GM21515 (cell line): ENCODE measurements around the gene SLC7A7.
"Not testable (repeated sequence)": the region's sequence is repeated elsewhere in the genome, so short reads cannot be mapped to it uniquely, and the experiment has no call there.

Experiments
- ATAC-seq: cut with Tn5 transposase; IDR thresholded peaks from one replicate; pipeline ENCODE4 v1.9.1; 2021; ENCODE audit not compliant: unreplicated experiment

Gene SLC7A7

GRCh38 chr14:22794551-22794951, 20.7 kb downstream of the SLC7A7 start:
- ATAC-seq: peak; percentile 47

DNA sequence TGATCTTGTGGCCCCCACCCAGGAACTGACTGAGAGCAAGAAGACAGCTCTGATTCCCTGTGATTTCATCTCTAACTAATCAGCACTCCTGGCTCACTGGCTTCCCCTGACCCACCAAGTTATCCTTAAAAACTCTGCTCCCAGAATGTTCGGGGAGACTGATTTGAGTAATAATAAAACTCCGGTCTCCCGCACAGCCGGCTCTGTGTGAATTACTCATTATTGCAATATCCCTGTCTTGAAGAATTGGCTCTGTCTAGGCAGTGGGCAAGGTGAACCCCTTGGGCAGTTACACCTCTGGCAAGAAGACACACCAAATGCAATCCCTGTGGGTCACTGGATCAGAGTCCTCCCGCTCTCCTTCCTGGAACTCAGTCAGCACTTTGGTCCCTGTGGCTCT, 21.3 kb downstream of the SLC7A7 start:
- ATAC-seq: no peak

- not testable (repeated sequence) for ATAC-seq
These were observed 21.7 kb downstream of the SLC7A7 start for GRCh38 chr14:22793550-22793949.

DNA sequence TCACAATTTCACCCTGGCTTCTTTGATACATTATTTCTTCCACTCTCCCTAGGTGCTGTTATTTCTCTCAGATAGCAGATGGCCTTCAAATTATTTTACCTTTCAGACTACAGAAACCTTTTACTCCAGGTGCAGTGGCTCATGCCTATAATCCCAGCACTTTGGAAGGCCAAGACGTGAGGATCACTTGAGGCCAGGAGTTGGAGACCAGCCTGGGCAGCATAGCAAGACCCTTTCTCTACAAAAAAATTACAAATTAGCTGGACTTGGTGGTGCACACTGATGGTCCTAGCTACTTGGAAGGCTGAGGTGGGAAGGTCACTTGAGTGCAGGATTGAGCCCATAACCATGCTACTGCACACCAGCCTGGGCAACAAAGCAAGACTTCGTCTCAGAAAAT, 23.1 kb downstream of the SLC7A7 start:
- ATAC-seq: no peak

GRCh38 chr14:22791301-22791700, 23.9 kb downstream of the SLC7A7 start:
- ATAC-seq: no peak

DNA sequence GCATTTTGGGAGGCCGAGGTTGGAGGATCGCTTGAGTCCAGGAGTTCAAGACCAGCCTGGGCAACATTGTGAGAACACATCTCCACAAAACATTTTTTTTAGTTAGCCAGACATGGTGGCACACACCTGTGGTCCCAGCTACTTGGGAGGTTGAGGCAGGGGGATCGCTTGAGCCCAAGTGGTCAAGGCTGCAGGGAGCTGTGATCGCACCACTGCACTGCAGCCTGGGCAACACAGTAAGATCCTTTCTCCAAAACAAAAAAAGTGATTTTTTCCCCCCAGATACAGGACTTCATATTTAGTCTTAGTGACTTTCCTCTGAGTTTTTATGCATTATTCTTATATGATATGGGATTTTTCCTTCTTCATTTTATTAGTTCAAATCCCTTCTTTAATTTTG, 28.6 kb downstream of the SLC7A7 start:
- no peak for ATAC-seq

- ATAC-seq: no peak
These were observed 33.8 kb downstream of the SLC7A7 start for GRCh38 chr14:22781301-22781991.

DNA sequence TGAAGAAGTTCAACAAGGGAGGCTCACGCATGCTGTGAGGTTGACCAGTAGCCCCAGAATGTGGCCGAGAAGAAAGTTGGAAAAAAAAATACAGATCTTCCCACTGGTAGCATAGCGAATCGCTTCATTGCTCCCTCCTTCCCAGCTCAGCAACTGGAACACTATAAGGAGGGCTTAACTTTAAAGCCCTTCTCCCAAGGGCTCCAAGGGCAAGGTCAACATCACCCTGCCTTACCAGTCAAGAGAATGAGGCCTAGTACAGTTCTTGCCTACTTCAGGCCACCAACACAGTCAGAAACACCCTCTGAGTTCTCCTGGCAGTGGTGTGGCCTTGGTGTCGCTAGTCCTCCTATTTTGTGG, 34.3 kb downstream of the SLC7A7 start:
- ATAC-seq: no peak

- no peak for ATAC-seq
These were observed 35.0 kb downstream of the SLC7A7 start for GRCh38 chr14:22780105-22780679.

GRCh38 chr14:22778084-22778483, 37.2 kb downstream of the SLC7A7 start:
- ATAC-seq: no peak

- ATAC-seq: not testable (repeated sequence)
These were observed 38.4 kb downstream of the SLC7A7 start for GRCh38 chr14:22776849-22777248.

DNA sequence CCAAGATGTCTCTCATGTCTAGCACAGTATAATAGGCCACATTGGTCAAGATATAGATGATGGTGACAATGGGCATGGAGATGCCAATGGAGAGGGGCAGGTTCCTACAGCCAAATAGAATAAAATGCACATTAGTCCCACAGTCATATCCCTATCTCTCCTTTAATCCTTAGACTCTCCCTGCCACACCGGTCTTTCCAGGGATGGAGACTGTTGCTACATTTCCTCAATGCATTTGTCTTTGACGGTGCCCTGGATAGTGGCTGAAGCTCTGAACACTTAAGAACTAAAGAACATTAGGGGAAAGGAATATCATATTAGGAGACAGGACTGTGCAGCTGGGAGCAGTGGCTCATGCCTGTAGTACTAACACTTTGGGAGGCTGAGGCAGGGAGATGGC, 39.0 kb downstream of the SLC7A7 start:
- ATAC-seq: no peak

GRCh38 chr14:22774011-22774706, 41.1 kb downstream of the SLC7A7 start:
- ATAC-seq: no peak

DNA sequence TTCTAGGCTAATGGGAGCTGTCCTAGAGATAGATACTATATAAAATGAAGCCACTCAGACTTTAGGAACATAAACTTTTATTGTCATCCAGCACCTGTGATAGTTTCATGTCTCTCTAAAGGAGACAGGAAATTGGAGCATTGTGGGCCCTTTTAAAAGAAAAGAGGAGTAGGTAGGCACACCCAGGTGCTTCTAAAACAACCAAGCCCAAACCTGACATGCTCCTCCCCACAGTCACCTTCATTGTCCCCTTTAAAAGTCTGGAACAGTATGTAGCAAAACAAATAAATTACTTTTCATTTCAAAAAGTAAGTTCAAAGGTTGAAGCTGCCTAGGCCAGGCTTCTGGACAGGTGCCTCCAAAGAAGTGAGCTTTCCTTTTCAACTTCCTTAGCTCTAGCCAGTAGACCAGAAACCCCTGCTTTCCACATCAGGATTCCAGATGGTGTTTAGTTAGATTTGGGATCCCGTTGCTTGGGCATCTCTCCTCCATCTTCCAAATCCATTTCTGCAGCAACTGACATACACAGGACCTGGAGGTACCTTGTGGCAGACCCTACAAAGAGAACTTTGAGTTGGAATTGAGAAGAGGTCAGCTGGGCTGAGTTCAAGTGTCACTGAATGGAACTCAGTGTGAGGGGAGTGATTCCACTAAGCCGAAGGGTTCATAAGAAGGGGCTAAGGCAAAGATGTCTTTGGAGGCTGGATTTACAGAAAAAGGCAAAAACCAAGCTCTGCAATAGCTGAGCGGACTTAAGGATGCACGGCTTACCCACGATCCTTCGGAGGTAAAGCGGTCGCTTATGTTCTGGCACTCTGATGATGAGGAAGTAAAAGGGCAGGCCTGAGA, 41.8 kb downstream of the SLC7A7 start:
- ATAC-seq: no peak

- ATAC-seq: no peak
These were observed 42.5 kb downstream of the SLC7A7 start for GRCh38 chr14:22772725-22773124.

DNA sequence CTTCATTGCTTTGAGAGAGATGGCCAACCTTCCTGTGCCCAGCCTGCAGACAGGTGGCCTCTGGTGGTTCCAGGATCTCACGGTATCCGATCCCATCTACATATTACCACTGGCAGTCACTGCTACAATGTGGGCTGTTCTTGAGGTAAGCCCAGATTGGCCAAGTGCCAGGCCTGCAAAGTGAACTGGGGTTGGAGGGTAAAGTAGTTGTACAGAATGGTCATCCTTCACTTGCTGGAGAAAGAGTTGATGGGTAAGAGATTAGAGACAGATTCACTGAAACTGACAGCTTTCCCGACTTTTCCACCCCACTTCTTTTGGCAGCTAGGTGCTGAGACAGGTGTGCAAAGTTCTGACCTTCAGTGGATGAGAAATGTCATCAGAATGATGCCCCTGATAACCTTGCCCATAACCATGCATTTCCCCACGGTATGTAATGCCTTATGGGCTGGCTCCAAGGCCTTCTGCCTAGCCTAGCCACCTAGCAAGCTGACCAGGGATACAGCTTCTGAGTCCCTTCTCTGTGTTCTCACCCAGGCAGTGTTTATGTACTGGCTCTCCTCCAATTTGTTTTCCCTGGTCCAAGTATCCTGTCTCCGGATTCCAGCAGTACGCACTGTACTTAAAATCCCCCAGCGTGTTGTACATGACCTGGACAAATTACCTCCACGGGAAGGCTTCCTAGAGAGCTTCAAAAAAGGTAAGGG, 44.6 kb downstream of the SLC7A7 start:
- ATAC-seq: no peak

DNA sequence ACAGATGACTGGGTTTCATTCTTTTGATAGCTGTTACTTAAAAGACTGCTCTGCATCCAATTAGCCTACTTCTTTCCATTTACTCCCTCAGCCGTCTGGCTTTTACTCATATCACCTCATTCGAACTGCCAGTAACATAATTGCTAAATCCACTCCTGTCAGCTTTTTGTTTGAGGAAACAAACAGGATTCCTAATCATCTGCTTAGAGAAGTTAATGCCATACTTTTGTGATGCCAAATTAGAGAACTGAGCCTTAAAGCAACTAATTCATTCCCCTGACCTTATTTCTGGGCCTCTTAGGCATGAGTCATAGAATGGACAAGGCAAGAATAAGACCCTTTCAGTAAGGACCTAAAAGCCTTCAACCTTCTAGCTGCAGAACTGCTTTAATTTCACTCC, 45.9 kb downstream of the SLC7A7 start:
- no peak for ATAC-seq

GRCh38 chr14:22768947-22769346, 46.3 kb downstream of the SLC7A7 start:
- no peak for ATAC-seq

DNA sequence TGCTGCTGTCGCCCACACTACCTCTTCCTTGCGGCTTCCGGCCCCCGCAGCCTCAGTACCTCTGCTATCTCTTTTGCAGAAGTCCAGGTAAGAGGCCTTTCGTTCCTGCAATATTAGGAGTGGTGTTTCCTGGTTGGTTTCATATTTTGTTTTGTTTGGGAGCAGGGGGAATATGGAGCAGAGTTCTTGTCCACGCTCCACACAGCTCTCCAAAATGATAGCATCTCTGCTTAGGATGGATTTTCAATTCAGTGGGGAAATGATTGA, 48.0 kb downstream of the SLC7A7 start:
- peak; percentile 19 for ATAC-seq

GRCh38 chr14:22766457-22767322, 48.5 kb downstream of the SLC7A7 start, which contains the start of gene OXA1L:
Gene OXA1L (plus strand): TSS chr14:22766688. CDS start chr14:22766702, 14 bp downstream.
- ATAC-seq: peak; percentile 80
